PC-3 (cell line): Measurements from ENCODE around the gene ACVRL1.

ENCODE experiments used
- EZH2 ChIP-seq: fragments of 300-600 bp; sonication (generic); IDR thresholded peaks from one replicate; pipeline ENCODE4 v1.6.1; 2017; ENCODE audit warnings: antibody characterized with exemption, mild to moderate bottlenecking, low read length; ENCODE audit not compliant: unreplicated experiment
- EZH2phosphoT487 ChIP-seq: fragments of 300-600 bp; sonication (generic); IDR thresholded peaks from 2 replicates; pipeline ENCODE4 v1.6.1; 2018; ENCODE audit warnings: mild to moderate bottlenecking, antibody characterized with exemption, low read length, borderline replicate concordance
- TF ChIP-seq, protein P1 (sequence below): fragments of 300-600 bp; sonication (generic); conservative IDR thresholded peaks from 2 replicates; pipeline ENCODE4 v1.5.1; 2017; ENCODE audit warnings: antibody characterized with exemption, low read depth, mild to moderate bottlenecking, low read length

DNA sequence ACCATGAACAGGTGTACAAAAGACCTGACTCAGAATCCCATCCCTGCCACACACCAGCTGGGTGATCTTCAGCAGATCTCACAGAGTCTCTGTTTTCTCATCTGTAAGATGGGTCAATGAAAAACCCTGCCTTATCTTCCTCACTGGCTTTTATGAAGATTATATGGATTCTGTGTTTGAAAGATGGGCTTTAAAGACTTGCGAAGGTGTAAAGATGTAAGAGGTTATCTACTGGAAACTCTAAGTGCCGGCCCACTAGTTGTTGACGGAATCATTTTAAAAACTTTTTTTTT, 34.7 kb upstream of the ACVRL1 start:
- TF ChIP-seq, protein P1, sequence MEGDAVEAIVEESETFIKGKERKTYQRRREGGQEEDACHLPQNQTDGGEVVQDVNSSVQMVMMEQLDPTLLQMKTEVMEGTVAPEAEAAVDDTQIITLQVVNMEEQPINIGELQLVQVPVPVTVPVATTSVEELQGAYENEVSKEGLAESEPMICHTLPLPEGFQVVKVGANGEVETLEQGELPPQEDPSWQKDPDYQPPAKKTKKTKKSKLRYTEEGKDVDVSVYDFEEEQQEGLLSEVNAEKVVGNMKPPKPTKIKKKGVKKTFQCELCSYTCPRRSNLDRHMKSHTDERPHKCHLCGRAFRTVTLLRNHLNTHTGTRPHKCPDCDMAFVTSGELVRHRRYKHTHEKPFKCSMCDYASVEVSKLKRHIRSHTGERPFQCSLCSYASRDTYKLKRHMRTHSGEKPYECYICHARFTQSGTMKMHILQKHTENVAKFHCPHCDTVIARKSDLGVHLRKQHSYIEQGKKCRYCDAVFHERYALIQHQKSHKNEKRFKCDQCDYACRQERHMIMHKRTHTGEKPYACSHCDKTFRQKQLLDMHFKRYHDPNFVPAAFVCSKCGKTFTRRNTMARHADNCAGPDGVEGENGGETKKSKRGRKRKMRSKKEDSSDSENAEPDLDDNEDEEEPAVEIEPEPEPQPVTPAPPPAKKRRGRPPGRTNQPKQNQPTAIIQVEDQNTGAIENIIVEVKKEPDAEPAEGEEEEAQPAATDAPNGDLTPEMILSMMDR = no peak
- no peak for TF ChIP-seq EZH2
- no peak for TF ChIP-seq EZH2phosphoT487
